CD4-positive, alpha-beta T cell (primary cell): ENCODE results near the gene PDZD11. TPM values are rescaled to one million over a fixed set of nuclear protein-coding genes. Genes with fewer than 3 reads are reported as not detected.

ENCODE experiments used
- ATAC-seq: fragments of 200-7000 bp; cut with Tn5 transposase; one replicate; pipeline ENCODE4 v1.10.0; 2022; ENCODE audit warnings: mild to moderate bottlenecking; ENCODE audit not compliant: poor library complexity
- CTCF ChIA-PET: fragments of 350-600 bp; sonication (Branson Sonifier 250); formaldehyde crosslinking; loops from one replicate; lab custom pipeline; 2021; ENCODE audit warnings: antibody characterized with exemption, inconsistent platforms; lab: Charles Lee
- POLR2A ChIA-PET: fragments of 350-600 bp; sonication (Branson Sonifier 250); formaldehyde crosslinking; loops from one replicate; lab custom pipeline; 2021; ENCODE audit warnings: antibody characterized with exemption, inconsistent platforms; lab: Charles Lee
- DNase-seq, 14 experiments: peaks; one replicate each; pipeline ENCODE4 v3.0.0-alpha.2; 2013 to 2020; ENCODE audit warnings: mixed read lengths in 2 of 14
- H3K27ac ChIP-seq, 2 donors: one replicate each; pipeline versions ENCODE4 v1.5.1 to v1.7.0; 2013; ENCODE audit warnings: low read length in 2 of 2, low read depth in 1 of 2, mild to moderate bottlenecking in 1 of 2
- H3K27me3 ChIP-seq, 2 experiments: 1 replicate in 1 of 2; 2 replicates in 1 of 2; pipeline versions ENCODE4 v1.6.1 to v1.7.0; 2013; ENCODE audit warnings: low read length in 2 of 2, control low read depth in 1 of 2, mild to moderate bottlenecking in 1 of 2, moderate library complexity in 1 of 2; ENCODE audit not compliant: insufficient read depth in 2 of 2, control insufficient read depth in 1 of 2
- H3K36me3 ChIP-seq: one replicate; pipeline ENCODE4 v1.6.1; 2013; ENCODE audit warnings: low read length, control low read depth; ENCODE audit not compliant: insufficient read depth
- H3K4me1 ChIP-seq: one replicate; pipeline ENCODE4 v1.6.1; 2013; ENCODE audit warnings: low read length, control low read depth; ENCODE audit not compliant: insufficient read depth
- H3K4me3 ChIP-seq: one replicate; pipeline ENCODE4 v1.5.1; 2013; ENCODE audit warnings: mild to moderate bottlenecking, low read length, moderate library complexity
- H3K9me3 ChIP-seq, 2 experiments: 1 replicate in 1 of 2; 2 replicates in 1 of 2; pipeline versions ENCODE4 v1.6.1 to v1.7.0; 2013; ENCODE audit warnings: low read length in 2 of 2, mild to moderate bottlenecking in 2 of 2, control low read depth in 1 of 2, moderate library complexity in 1 of 2; ENCODE audit not compliant: control insufficient read depth in 1 of 2, insufficient read depth in 1 of 2
- H3K27ac Mint-ChIP-seq: one replicate; pipeline ENCODE4 v1.8.0; 2020; ENCODE audit warnings: mixed read lengths
- H3K27me3 Mint-ChIP-seq: one replicate; pipeline ENCODE4 v1.8.0; 2021; ENCODE audit warnings: mixed read lengths
- H3K36me3 Mint-ChIP-seq: one replicate; pipeline ENCODE4 v1.8.0; 2021; ENCODE audit warnings: low read depth, mixed read lengths
- H3K4me1 Mint-ChIP-seq: one replicate; pipeline ENCODE4 v1.8.0; 2021; ENCODE audit warnings: low read depth, mixed read lengths
- H3K4me3 Mint-ChIP-seq: one replicate; pipeline ENCODE4 v1.8.0; 2020; ENCODE audit warnings: mild to moderate bottlenecking, mixed read lengths
- H3K9me3 Mint-ChIP-seq: one replicate; pipeline ENCODE4 v1.8.0; 2020; ENCODE audit warnings: mixed read lengths
- intact Hi-C, 2 experiments: fragments of 100-400 bp; cut with DNase I in 1 of 2; cut with micrococcal nuclease in 1 of 2; formaldehyde crosslinking; loops; one replicate each; pipeline versions ENCODE4 v1.15.1 to v1.9.0; 2023 to 2025; cut with DNase I, micrococcal nuclease
- total RNA-seq, 174 experiments: library from RNA in 2 of 174; stranded (reverse) in 2 of 174; gene quantifications; one replicate each; pipeline ENCODE4 v1.2.3 and lab custom pipeline; 2021 to 2026
- TF ChIP-seq, protein P1 (sequence below): fragments of 200-600 bp; IDR thresholded peaks from one replicate; pipeline ENCODE4 v1.8.0; 2022; ENCODE audit warnings: antibody characterized with exemption, mild to moderate bottlenecking

The PDZD11 gene
- total RNA-seq, 2 experiments from 2014 or later = 6.1 to 7.8 TPM

DNA sequence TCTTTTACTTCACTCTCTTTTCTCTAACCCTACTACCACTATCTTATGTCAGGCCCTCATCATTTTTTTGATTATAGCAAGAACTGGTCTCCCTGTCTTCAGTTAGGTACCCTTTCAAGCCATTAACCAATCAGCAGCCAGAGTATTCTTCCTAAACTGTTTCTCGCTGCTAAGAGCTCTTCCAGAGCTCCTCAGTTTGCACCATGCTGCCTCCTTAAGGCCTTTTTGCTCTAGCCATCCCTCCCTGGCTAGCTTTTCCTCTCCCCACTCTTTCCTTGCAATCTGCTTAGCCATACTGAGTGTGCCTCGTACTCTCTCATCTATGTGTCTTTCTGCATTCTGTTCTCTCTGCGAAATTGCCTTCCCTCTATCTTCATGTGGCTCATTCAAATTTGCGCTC is 33.1 kb upstream of the PDZD11 start:
- TF ChIP-seq, protein P1, sequence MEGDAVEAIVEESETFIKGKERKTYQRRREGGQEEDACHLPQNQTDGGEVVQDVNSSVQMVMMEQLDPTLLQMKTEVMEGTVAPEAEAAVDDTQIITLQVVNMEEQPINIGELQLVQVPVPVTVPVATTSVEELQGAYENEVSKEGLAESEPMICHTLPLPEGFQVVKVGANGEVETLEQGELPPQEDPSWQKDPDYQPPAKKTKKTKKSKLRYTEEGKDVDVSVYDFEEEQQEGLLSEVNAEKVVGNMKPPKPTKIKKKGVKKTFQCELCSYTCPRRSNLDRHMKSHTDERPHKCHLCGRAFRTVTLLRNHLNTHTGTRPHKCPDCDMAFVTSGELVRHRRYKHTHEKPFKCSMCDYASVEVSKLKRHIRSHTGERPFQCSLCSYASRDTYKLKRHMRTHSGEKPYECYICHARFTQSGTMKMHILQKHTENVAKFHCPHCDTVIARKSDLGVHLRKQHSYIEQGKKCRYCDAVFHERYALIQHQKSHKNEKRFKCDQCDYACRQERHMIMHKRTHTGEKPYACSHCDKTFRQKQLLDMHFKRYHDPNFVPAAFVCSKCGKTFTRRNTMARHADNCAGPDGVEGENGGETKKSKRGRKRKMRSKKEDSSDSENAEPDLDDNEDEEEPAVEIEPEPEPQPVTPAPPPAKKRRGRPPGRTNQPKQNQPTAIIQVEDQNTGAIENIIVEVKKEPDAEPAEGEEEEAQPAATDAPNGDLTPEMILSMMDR = no peak
- ChIA-PET CTCF (no interaction called here), POLR2A (no interaction called here)
- H3K36me3 Mint-ChIP-seq = no peaks in the 10 kb centered on the region
- intact Hi-C loops = no loop called here
- Histone ChIP-seq H3K4me3 (no peak overlapping the region), H3K4me1 (no peaks in the 10 kb centered on the region), H3K27ac (no peak overlapping the region), H3K36me3 (no peaks in the 10 kb centered on the region), H3K27me3 (no peaks in the 10 kb centered on the region), H3K9me3 (no peaks in the 10 kb centered on the region)
- no peaks in the 10 kb centered on the region for H3K27me3 Mint-ChIP-seq
- ATAC-seq (no peak), DNase-seq (no peak)
- H3K9me3 Mint-ChIP-seq = no peaks in the 10 kb centered on the region
- H3K27ac Mint-ChIP-seq = no peak overlapping the region
- H3K4me3 Mint-ChIP-seq = no peak overlapping the region
- no peaks in the 10 kb centered on the region for H3K4me1 Mint-ChIP-seq

DNA sequence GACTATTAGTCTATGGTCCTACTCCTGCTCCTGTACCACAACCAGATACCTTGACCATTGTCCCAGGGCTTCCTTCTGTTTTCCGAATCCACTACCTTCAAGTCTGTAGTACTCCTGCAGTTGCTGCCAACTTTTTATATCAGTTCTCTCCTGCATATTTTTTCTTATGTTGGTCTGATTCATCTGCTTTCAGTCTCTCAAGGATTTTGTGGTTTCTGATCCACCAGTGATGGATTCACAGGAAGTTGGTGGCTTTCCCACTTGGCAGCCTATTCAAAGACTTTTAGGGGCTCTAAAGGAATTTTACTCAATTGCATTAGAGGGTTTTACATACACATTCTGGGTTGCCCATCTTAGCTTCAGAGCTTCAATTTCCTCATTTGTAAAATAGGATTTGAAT is 23.8 kb upstream of the PDZD11 start:
- CTCF ChIA-PET = no interaction called here
- no peak for DNase-seq
- H3K4me1 Mint-ChIP-seq = no peaks in the 10 kb centered on the region

DNA sequence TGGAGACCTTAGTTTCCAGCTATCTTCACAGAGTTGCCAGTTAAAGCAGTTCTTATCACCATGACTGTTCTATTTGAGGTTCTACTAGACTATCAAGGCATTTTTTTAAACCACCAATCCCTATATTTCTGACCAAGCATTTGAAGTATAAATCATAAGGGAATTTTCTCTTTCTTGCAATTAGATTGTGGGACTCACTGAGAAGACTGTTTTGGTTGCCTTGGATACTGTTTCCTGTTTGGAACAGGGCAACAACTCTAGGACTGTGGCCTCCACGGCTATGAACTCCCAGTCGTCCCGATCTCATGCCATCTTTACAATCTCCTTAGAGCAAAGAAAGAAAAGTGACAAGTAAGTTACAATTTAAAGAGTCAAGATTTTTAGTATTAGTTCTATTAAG is 12.0 kb upstream of the PDZD11 start:
- POLR2A ChIA-PET = no interaction called here
- peak overlapping the region; percentile 4 for H3K27ac Mint-ChIP-seq
- no peaks in the 10 kb centered on the region for H3K27me3 Mint-ChIP-seq
- H3K4me1 Mint-ChIP-seq = peaks cover 6% of the 10 kb centered on the region
- H3K36me3 Mint-ChIP-seq = no peaks in the 10 kb centered on the region
- intact Hi-C loops = no loop called here
- Histone ChIP-seq H3K4me1 (no peaks in the 10 kb centered on the region), H3K27me3 (no peaks in the 10 kb centered on the region), H3K9me3 (no peaks in the 10 kb centered on the region), H3K4me3 (no peak overlapping the region), H3K27ac (no peak overlapping the region), H3K36me3 (no peaks in the 10 kb centered on the region)
- no peak overlapping the region for H3K4me3 Mint-ChIP-seq
- no peaks in the 10 kb centered on the region for H3K9me3 Mint-ChIP-seq
- CTCF ChIA-PET = no interaction called here
- ATAC-seq (no peak), DNase-seq (no peak)
- TF ChIP-seq, protein P1 = no peak

More for the DNA sequence above, 23.8 kb upstream of the PDZD11 start:
- intact Hi-C loops = no loop called here
- Histone ChIP-seq H3K36me3 (no peaks in the 10 kb centered on the region), H3K4me3 (no peak overlapping the region), H3K27me3 (no peaks in the 10 kb centered on the region), H3K27ac (no peak overlapping the region), H3K9me3 (no peaks in the 10 kb centered on the region), H3K4me1 (no peaks in the 10 kb centered on the region)
- no peaks in the 10 kb centered on the region for H3K9me3 Mint-ChIP-seq
- no peak overlapping the region for H3K4me3 Mint-ChIP-seq
- H3K27ac Mint-ChIP-seq = no peak overlapping the region
- H3K36me3 Mint-ChIP-seq = no peaks in the 10 kb centered on the region
- TF ChIP-seq, protein P1 = no peak
- POLR2A ChIA-PET = interaction anchor here (1.1 kb wide), 1 partner anchor 24 kb away, joined by 3 read pairs; the partner anchor contains the start of genes KIF4A and PDZD11
- no peaks in the 10 kb centered on the region for H3K27me3 Mint-ChIP-seq
- ATAC-seq = no peak
